ENCODE measurements around the gene UBE2C.

Gene UBE2C

GRCh38 chr20:45851501-45851900, 39.1 kb downstream of the UBE2C start:
- Histone ChIP-seq H3K27me3 (ENCODE audit: control insufficient read depth, low read length) (no peaks in the 10 kb centered on the region), H3K36me3 (ENCODE audit: control insufficient read depth, low read length) (0 out of 2 replicates have a peak, but pooled peaks cover 6% of the 10 kb centered on the region), H3K79me2 (ENCODE audit: control insufficient read depth, low read length) (peaks cover 17% of the 10 kb centered on the region), H4K20me1 (ENCODE audit: control insufficient read depth, insufficient read depth, low read depth, low read length) (no peaks in the 10 kb centered on the region; the same call in 1 of the 2 replicates), H3K9me3 (ENCODE audit: control insufficient read depth, insufficient read depth, low read length) (no peaks in the 10 kb centered on the region), H3K4me1 (ENCODE audit: control insufficient read depth, low read length) (peaks cover 12% of the 10 kb centered on the region), H3K4me2 (ENCODE audit: low read length) (no peak overlapping the region), H3K27ac (ENCODE audit: low read depth, low read length) (no peak overlapping the region), H3K9me2 (replicated peaks; ENCODE audit: control insufficient read depth, low read length) (no peaks in the 10 kb centered on the region), H3F3A (ENCODE audit: control insufficient read depth, insufficient read depth) (no peaks in the 10 kb centered on the region), H3K4me3 (ENCODE audit: low read length) (no peak overlapping the region)
- TF ChIP-seq CTCF (IDR thresholded peaks at IDR 0.05; ENCODE audit: low read depth, low read length, poor library complexity, severe bottlenecking) = no peak

- no peaks in the 10 kb centered on the region for H3K9me2 ChIP-seq (replicated peaks; ENCODE audit: control insufficient read depth, low read length)
- H3K4me1 ChIP-seq (ENCODE audit: control insufficient read depth, low read length) = peaks cover 13% of the 10 kb centered on the region
- H3K4me2 ChIP-seq (ENCODE audit: low read length) = no peak overlapping the region
- H4K20me1 ChIP-seq (ENCODE audit: control insufficient read depth, insufficient read depth, low read depth, low read length) = no peaks in the 10 kb centered on the region; the same call in 1 of the 2 replicates
- peaks cover 24% of the 10 kb centered on the region for H3K79me2 ChIP-seq (ENCODE audit: control insufficient read depth, low read length)
- H3K36me3 ChIP-seq (ENCODE audit: control insufficient read depth, low read length) = 0 out of 2 replicates have a peak, but pooled peaks cover 6% of the 10 kb centered on the region
- no peaks in the 10 kb centered on the region for H3F3A ChIP-seq (ENCODE audit: control insufficient read depth, insufficient read depth)
- no peaks in the 10 kb centered on the region for H3K9me3 ChIP-seq (ENCODE audit: control insufficient read depth, insufficient read depth, low read length)
- H3K27me3 ChIP-seq (ENCODE audit: control insufficient read depth, low read length) = no peaks in the 10 kb centered on the region
- H3K27ac ChIP-seq (ENCODE audit: low read depth, low read length) = no peak overlapping the region
- H3K4me3 ChIP-seq (ENCODE audit: low read length) = no peak overlapping the region
- no peak for TF ChIP-seq CTCF (IDR thresholded peaks at IDR 0.05; ENCODE audit: low read depth, low read length, poor library complexity, severe bottlenecking)
- TF ChIP-seq EZH2phosphoT487 (IDR thresholded peaks at IDR 0.05; ENCODE audit: borderline replicate concordance, low read length) = no peak
Observed at GRCh38 chr20:45852326-45852725, 39.9 kb downstream of the UBE2C start.

GRCh38 chr20:45853484-45853883, 41.0 kb downstream of the UBE2C start:
- Histone ChIP-seq H3K9me2 (replicated peaks; ENCODE audit: control insufficient read depth, low read length) (no peaks in the 10 kb centered on the region), H3K79me2 (ENCODE audit: control insufficient read depth, low read length) (peaks cover 30% of the 10 kb centered on the region), H3K4me3 (ENCODE audit: low read length) (no peak overlapping the region)

More at GRCh38 chr20:45853484-45853883, 41.0 kb downstream of the UBE2C start:
- Histone ChIP-seq H3K9me3 (ENCODE audit: control insufficient read depth, insufficient read depth, low read length) (no peaks in the 10 kb centered on the region), H3K27me3 (ENCODE audit: control insufficient read depth, low read length) (no peaks in the 10 kb centered on the region), H3F3A (ENCODE audit: control insufficient read depth, insufficient read depth) (no peaks in the 10 kb centered on the region), H4K20me1 (ENCODE audit: control insufficient read depth, insufficient read depth, low read depth, low read length) (no peaks in the 10 kb centered on the region; the same call in 1 of the 2 replicates), H3K36me3 (ENCODE audit: control insufficient read depth, low read length) (0 out of 2 replicates have a peak, but pooled peaks cover 6% of the 10 kb centered on the region), H3K4me1 (ENCODE audit: control insufficient read depth, low read length) (peaks cover 19% of the 10 kb centered on the region), H3K27ac (ENCODE audit: low read depth, low read length) (no peak overlapping the region), H3K4me2 (ENCODE audit: low read length) (no peak overlapping the region)
- TF ChIP-seq EZH2phosphoT487 (IDR thresholded peaks at IDR 0.05; ENCODE audit: borderline replicate concordance, low read length) = no peak
- no peak for TF ChIP-seq CTCF (IDR thresholded peaks at IDR 0.05; ENCODE audit: low read depth, low read length, poor library complexity, severe bottlenecking)

Data from DOHH2 (cell line).